GM12892 (cell line): ENCODE measurements around the gene TMEM151A.
"Not testable (repeated sequence)": the region's sequence is repeated elsewhere in the genome, so short reads cannot be mapped to it uniquely, and the experiment has no call there.

ENCODE experiments used
- DNase-seq: peaks from one replicate; pipeline ENCODE4 v3.0.0; 2011; ENCODE audit not compliant: insufficient read length
- FAIRE-seq: peaks from 2 replicates; lab custom pipeline; 2011; peaks lifted over from hg19 to GRCh38; lab: Jason Lieb, UNC
- POLR2A ChIP-seq: IDR thresholded peaks from 2 replicates; pipeline ENCODE4 v1.6.1; 2011; ENCODE audit warnings: low read depth, low read length, control low read depth
- POLR2AphosphoS5 ChIP-seq: IDR thresholded peaks from 2 replicates; pipeline ENCODE4 v1.6.1; 2011; ENCODE audit warnings: low read depth, low read length, control low read depth
- TAF1 ChIP-seq: IDR thresholded peaks from 2 replicates; pipeline ENCODE4 v1.6.1; 2011; ENCODE audit warnings: low read depth, mild to moderate bottlenecking, control low read depth, low read length, borderline replicate concordance

TMEM151A gene

GRCh38 chr11:66268952-66269905 lies 22.5 kb upstream of the TMEM151A start:
- no peak for TF ChIP-seq TAF1
- no peak; the same call in none of the 2 replicates for TF ChIP-seq POLR2A
- peak; percentile 53 for DNase-seq
- peak; percentile 81 for FAIRE-seq

- FAIRE-seq (no peak), DNase-seq (no peak)
- TF ChIP-seq TAF1 (no peak), POLR2A (no peak), POLR2AphosphoS5 (no peak)
Observed at GRCh38 chr11:66271816-66272215, 19.9 kb upstream of the TMEM151A start.

- no peak for TF ChIP-seq POLR2AphosphoS5
- no peak for FAIRE-seq
- no peak for DNase-seq
Observed at GRCh38 chr11:66272596-66272995, 19.1 kb upstream of the TMEM151A start.

DNA sequence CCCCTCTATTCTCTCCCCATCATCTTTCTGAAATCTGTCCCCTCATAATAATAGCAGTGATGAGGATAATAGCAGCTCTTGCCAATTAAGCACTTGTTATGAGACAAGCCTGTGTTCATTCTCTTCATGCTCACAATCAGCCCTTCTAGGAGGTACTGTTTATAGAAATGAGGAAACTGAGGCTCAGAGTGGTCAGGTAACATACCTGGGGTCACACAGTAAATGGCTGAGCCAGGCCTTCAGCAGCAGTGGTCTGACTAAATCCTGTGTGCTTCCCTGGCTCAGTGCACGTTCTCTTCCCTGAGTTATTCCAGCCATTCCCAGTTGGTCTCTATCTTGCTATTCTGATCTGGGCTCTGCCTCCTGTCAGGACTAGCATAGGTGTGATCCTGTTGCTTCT lies 17.5 kb upstream of the TMEM151A start:
- FAIRE-seq, result no peak
- TF ChIP-seq POLR2AphosphoS5 (0 out of 2 replicates have a peak, but pooled peaks have one; percentile 26), TAF1 (no peak)

DNA sequence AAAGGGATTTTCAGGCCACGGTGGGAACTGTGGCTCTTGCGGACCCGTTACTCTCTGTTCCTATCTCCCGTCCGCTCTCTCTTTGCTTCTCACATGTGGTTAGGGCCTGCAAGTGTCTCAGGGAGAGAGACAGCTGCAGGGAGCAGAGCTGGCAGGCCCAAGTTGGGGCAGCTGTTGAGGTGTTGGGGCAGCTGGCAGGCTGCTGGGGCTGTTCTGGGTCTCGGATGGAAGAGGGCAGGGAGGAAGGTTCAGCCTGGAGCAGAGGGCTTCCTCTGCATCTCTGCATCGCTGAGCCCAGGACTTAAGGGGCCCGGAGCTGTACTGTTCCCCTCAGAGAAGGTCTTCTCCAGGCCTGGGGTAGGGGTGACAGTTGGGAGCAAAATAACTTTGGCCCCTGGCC lies 16.3 kb upstream of the TMEM151A start:
- FAIRE-seq (no peak), DNase-seq (no peak)
- peak; percentile 38; the same call in 1 of the 2 replicates for TF ChIP-seq POLR2A
- no peak for TF ChIP-seq TAF1

More for the DNA sequence above, 17.5 kb upstream of the TMEM151A start:
- DNase-seq, result no peak

GRCh38 chr11:66275984-66276612 lies 15.6 kb upstream of the TMEM151A start:
- DNase-seq (no peak), FAIRE-seq (no peak)
- TF ChIP-seq POLR2A (no peak), TAF1 (no peak), POLR2AphosphoS5 (no peak)

GRCh38 chr11:66276619-66277018 lies 15.1 kb upstream of the TMEM151A start:
- DNase-seq, FAIRE-seq: not testable (repeated sequence)

DNA sequence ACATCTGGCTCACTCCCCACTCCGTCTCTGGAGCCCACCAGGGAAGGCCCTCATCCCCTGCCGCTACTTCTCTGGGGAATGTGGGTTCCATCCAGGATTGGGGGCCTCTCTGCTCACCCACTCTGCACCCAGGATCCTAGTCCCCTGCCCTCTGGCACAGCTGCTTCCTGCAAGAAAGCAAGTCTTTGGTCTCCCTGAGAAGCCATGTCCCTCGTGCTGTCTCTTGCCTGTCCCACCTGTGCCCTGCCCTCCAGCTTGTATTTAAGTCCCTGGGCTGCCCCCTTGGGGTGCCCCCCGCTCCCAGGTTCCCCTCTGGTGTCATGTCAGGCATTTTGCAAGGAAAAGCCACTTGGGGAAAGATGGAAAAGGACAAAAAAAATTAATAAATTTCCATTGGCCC lies 14.6 kb upstream of the TMEM151A start:
- FAIRE-seq, DNase-seq: not testable (repeated sequence)

- FAIRE-seq (peak; percentile 81), DNase-seq (peak; percentile 74)
- TF ChIP-seq POLR2A (no peak; the same call in 1 of the 2 replicates), TAF1 (no peak), POLR2AphosphoS5 (no peak)
Observed at GRCh38 chr11:66277471-66278362, 14.0 kb upstream of the TMEM151A start, which contains the start of gene CNIH2. TSS of gene CNIH2 (plus strand) at chr11:66278175. CDS start at chr11:66278457, 282 bp downstream.

DNA sequence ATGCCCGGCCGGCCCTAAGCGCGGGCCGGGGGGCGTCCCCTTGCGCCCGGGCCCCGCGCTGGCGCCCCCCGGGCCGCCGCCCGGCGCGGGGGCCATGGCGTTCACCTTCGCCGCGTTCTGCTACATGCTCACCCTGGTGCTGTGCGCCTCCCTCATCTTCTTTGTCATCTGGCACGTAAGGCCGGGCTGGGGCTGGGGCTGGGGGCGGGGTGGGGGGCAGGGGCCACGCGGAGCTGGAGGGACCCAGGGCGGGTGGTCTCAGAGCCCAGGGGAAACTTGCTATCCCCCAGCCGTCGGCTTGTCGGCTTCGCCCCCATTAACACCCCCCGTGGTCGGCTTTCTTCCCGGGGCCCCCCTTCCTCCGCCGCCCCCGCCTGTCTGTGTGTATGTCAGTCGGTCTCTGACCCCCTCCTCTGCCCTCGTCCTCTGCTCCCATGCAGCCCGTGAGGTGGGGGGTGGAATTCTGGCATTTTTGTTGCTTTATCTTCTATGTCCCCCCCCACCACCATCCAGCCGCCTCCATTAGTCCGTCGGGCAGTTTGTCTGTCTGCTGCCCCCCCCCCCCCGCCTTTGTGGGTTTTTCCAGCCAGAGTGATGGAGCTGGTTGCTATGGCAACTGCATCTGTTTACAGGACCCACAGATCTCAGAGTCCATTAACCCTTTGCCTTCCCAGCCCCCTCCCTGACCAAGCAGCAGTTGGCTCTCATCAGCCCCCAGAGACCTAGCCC lies 13.2 kb upstream of the TMEM151A start:
- TF ChIP-seq POLR2A (no peak; the same call in 1 of the 2 replicates), TAF1 (no peak), POLR2AphosphoS5 (no peak)
- DNase-seq, result no peak
- peak; percentile 5 for FAIRE-seq

DNA sequence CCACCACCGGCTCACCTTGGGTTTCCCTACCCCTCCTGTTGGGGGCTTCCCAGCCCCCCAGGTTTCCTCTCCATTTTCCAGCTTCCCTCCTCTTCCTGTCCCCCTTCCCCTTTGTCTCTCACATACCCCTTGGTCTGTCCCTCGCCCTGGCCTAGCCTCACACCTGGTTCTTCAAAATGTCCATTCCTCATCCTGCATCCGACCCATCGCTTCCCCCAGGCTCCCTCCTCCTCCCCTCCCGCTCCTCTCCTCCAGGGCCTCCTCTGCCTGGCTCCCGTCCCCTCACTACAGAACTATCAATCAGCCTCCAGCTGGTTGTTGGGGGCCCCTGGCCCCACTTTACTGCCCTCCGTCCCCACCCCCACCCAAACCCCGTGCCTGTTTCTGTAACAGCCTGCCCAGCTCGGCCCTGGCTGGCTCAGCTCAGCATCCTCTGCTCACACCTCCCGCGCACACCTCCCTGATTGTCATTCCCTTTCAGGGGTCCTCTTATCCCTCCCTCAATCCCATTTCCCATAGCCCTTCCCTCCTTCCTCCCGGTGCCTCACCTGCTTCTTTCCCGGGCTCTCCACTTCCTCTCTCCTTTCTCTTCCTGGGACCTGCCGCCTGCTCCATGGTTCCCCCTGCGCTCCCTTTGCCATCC lies 12.5 kb upstream of the TMEM151A start:
- no peak for TF ChIP-seq POLR2A
- TF ChIP-seq POLR2AphosphoS5, result no peak
- TF ChIP-seq TAF1, result no peak
- FAIRE-seq, result no peak
- no peak for DNase-seq
